B cell (primary cell): ENCODE data around the gene NPPA.

Experiments used
- EZH2 ChIP-seq: IDR thresholded peaks from 2 replicates; pipeline ENCODE4 v1.6.1; 2012; ENCODE audit warnings: borderline replicate concordance, low read depth, mild to moderate bottlenecking, moderate library complexity, low read length; ENCODE audit not compliant: insufficient read depth, poor library complexity, severe bottlenecking
- TF ChIP-seq, protein P1 (sequence below): fragments of 200-600 bp; IDR thresholded peaks from one replicate; pipeline ENCODE4 v1.8.0; 2022; ENCODE audit warnings: antibody characterized with exemption, mild to moderate bottlenecking

DNA sequence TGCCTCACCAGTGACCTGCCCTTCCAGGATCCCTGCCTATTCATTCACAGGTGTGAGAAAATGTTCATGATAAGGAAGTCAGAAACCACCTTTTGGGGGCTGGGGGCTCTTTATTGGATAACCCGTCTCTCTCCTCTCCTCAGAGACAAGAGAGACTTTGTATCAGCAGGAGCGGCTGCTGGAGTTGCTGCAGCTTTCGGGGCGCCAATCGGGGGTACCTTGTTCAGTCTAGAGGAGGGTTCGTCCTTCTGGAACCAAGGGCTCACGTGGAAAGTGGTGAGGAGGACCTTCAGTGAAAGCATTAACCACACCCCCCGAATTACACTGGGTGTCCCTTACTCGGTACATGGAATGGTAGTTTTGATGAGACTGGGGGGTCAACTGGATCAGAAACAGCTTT lies 20.6 kb downstream of the NPPA start:
- TF ChIP-seq, protein P1, sequence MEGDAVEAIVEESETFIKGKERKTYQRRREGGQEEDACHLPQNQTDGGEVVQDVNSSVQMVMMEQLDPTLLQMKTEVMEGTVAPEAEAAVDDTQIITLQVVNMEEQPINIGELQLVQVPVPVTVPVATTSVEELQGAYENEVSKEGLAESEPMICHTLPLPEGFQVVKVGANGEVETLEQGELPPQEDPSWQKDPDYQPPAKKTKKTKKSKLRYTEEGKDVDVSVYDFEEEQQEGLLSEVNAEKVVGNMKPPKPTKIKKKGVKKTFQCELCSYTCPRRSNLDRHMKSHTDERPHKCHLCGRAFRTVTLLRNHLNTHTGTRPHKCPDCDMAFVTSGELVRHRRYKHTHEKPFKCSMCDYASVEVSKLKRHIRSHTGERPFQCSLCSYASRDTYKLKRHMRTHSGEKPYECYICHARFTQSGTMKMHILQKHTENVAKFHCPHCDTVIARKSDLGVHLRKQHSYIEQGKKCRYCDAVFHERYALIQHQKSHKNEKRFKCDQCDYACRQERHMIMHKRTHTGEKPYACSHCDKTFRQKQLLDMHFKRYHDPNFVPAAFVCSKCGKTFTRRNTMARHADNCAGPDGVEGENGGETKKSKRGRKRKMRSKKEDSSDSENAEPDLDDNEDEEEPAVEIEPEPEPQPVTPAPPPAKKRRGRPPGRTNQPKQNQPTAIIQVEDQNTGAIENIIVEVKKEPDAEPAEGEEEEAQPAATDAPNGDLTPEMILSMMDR = no peak
- TF ChIP-seq EZH2 = no peak
